Smooth muscle cell (in vitro differentiated cells): ENCODE measurements around the gene IFI44. TPM values are rescaled to one million over a fixed set of nuclear protein-coding genes. Genes with fewer than 3 reads are reported as not detected.

Experiments
- DNase-seq: peaks from one replicate; lab custom pipeline; 2025; ENCODE audit not compliant: unreplicated experiment; lab: John Stamatoyannopoulos, UW
- H2AFZ ChIP-seq: fragments of 200-600 bp; sonication (generic); 2 replicates; pipeline ENCODE4 v1.6.0; 2016; ENCODE audit warnings: antibody characterized with exemption, low read depth, mild to moderate bottlenecking
- H3F3A ChIP-seq: fragments of 200-600 bp; sonication (generic); 2 replicates; pipeline ENCODE4 v1.6.0; 2017; ENCODE audit warnings: antibody characterized with exemption, low read depth
- H3K27ac ChIP-seq: fragments of 200-600 bp; sonication (generic); 2 replicates; pipeline ENCODE4 v1.5.1; 2016; ENCODE audit warnings: low read depth, mild to moderate bottlenecking
- H3K27me3 ChIP-seq: fragments of 200-600 bp; sonication (generic); 2 replicates; pipeline ENCODE4 v1.6.1; 2016; ENCODE audit warnings: low read depth, mild to moderate bottlenecking
- H3K36me3 ChIP-seq: fragments of 200-600 bp; sonication (generic); 2 replicates; pipeline ENCODE4 v1.5.1; 2016; ENCODE audit warnings: low read depth
- H3K4me1 ChIP-seq: fragments of 200-600 bp; sonication (generic); 2 replicates; pipeline ENCODE4 v1.5.1; 2016; ENCODE audit warnings: low read depth
- H3K4me2 ChIP-seq: fragments of 200-600 bp; sonication (generic); 2 replicates; pipeline ENCODE4 v1.6.0; 2016; ENCODE audit warnings: mild to moderate bottlenecking
- H3K4me3 ChIP-seq: fragments of 200-600 bp; sonication (generic); 2 replicates; pipeline ENCODE4 v1.5.1; 2016; ENCODE audit warnings: mild to moderate bottlenecking
- H3K79me2 ChIP-seq: fragments of 200-600 bp; sonication (generic); 2 replicates; pipeline ENCODE4 v1.6.0; 2016; ENCODE audit warnings: low read depth, mild to moderate bottlenecking
- H3K9ac ChIP-seq: fragments of 200-600 bp; sonication (generic); 2 replicates; pipeline ENCODE4 v1.6.0; 2016; ENCODE audit warnings: low read depth
- H3K9me3 ChIP-seq: fragments of 200-600 bp; sonication (generic); replicated peaks from 2 replicates; pipeline ENCODE4 v1.5.1; 2016; ENCODE audit warnings: low read depth
- H4K20me1 ChIP-seq: fragments of 200-600 bp; sonication (generic); 2 replicates; pipeline ENCODE4 v1.6.0; 2016; ENCODE audit warnings: low read depth
- CTCF ChIP-seq: fragments of 200-600 bp; sonication (generic); IDR thresholded peaks from 2 replicates; pipeline ENCODE4 v1.5.1; 2017; ENCODE audit warnings: borderline replicate concordance, mild to moderate bottlenecking, antibody characterized with exemption; ENCODE audit not compliant: insufficient read depth, poor library complexity, severe bottlenecking
- WGBS: methylation state at CpG from one replicate; pipeline ENCODE4 v1.1.7; 2016; ENCODE audit warnings: low lambda C conversion rate; 5-methylcytosine and 5-hydroxymethylcytosine counted together
- polyA plus RNA-seq: library from polyadenylated mRNA; unstranded; fragments of >200 nt; fragmentation: Nextera tagmentation; extraction: Ambion mirVana; gene quantifications from 2 replicates; pipeline ENCODE4 v1.2.1, GENCODE V29; 2016
- total RNA-seq: library from RNA; depleted of rRNA; stranded (reverse); fragments of >200 nt; gene quantifications from 2 replicates; pipeline ENCODE4 v1.2.3, GENCODE V29; 2014

IFI44 gene
- total and polyA plus RNA-seq, 2 experiments from 2014 or later = 0.71 TPM; not detected in 1

GRCh38 chr1:78604643-78605042 lies 45.0 kb upstream of the IFI44 start:
- Histone ChIP-seq H3K9me3 (no peaks in the 10 kb centered on the region), H3K36me3 (no peaks in the 10 kb centered on the region), H2AFZ (no peak overlapping the region), H3K4me1 (no peaks in the 10 kb centered on the region), H3F3A (no peaks in the 10 kb centered on the region), H3K4me3 (no peak overlapping the region), H3K4me2 (no peak overlapping the region), H3K79me2 (no peaks in the 10 kb centered on the region), H3K27ac (no peak overlapping the region), H3K27me3 (peaks cover 6% of the 10 kb centered on the region), H4K20me1 (no peaks in the 10 kb centered on the region), H3K9ac (no peak overlapping the region)
- no peak for DNase-seq
- 81% methylated on average over 5 of the region's 5 CpGs for WGBS
- TF ChIP-seq CTCF = no peak

GRCh38 chr1:78606274-78606673 lies 43.4 kb upstream of the IFI44 start:
- Histone ChIP-seq H3K9me3 (no peaks in the 10 kb centered on the region), H3K4me2 (no peak overlapping the region), H3K36me3 (no peaks in the 10 kb centered on the region), H3F3A (no peaks in the 10 kb centered on the region), H2AFZ (peak overlapping the region; percentile 72), H3K27me3 (peaks cover 14% of the 10 kb centered on the region), H3K79me2 (no peaks in the 10 kb centered on the region), H3K4me1 (no peaks in the 10 kb centered on the region), H3K27ac (no peak overlapping the region), H3K9ac (no peak overlapping the region), H4K20me1 (no peaks in the 10 kb centered on the region), H3K4me3 (no peak overlapping the region)
- 61% methylated on average over 2 of the region's 2 CpGs for WGBS
- no peak for TF ChIP-seq CTCF
- no peak for DNase-seq

GRCh38 chr1:78607334-78607927 lies 42.2 kb upstream of the IFI44 start:
- no peak overlapping the region for H2AFZ ChIP-seq
- no peak overlapping the region for H3K9ac ChIP-seq
- H3K79me2 ChIP-seq = no peaks in the 10 kb centered on the region
- peaks cover 24% of the 10 kb centered on the region for H3K27me3 ChIP-seq
- no peak overlapping the region for H3K4me2 ChIP-seq
- no peaks in the 10 kb centered on the region for H3K36me3 ChIP-seq
- no peak overlapping the region for H3K4me3 ChIP-seq
- H3K4me1 ChIP-seq = no peaks in the 10 kb centered on the region
- WGBS = 89% methylated on average over 5 of the region's 5 CpGs
- TF ChIP-seq CTCF = peak; percentile 61
- no peaks in the 10 kb centered on the region for H4K20me1 ChIP-seq
- no peaks in the 10 kb centered on the region for H3F3A ChIP-seq
- no peak for DNase-seq
- no peak overlapping the region for H3K27ac ChIP-seq
- H3K9me3 ChIP-seq = no peaks in the 10 kb centered on the region

- Histone ChIP-seq H3K4me2 (no peak overlapping the region), H3F3A (no peaks in the 10 kb centered on the region), H4K20me1 (no peaks in the 10 kb centered on the region), H3K4me3 (no peak overlapping the region), H3K27ac (no peak overlapping the region), H3K4me1 (no peaks in the 10 kb centered on the region), H3K9ac (no peak overlapping the region), H2AFZ (no peak overlapping the region), H3K79me2 (no peaks in the 10 kb centered on the region), H3K36me3 (no peaks in the 10 kb centered on the region), H3K27me3 (peaks cover 27% of the 10 kb centered on the region), H3K9me3 (no peaks in the 10 kb centered on the region)
- 64% methylated on average over 4 of the region's 4 CpGs for WGBS
- DNase-seq = no peak
- TF ChIP-seq CTCF = no peak
Observed at GRCh38 chr1:78607944-78608343, 41.7 kb upstream of the IFI44 start.
